NT2/D1 (cell line): ENCODE measurements around the gene CDC42BPG.

ENCODE experiments used
- DNase-seq: peaks from one replicate; pipeline ENCODE4 v3.0.0-alpha.2; 2011; ENCODE audit warnings: low read depth, low spot score
- H3K27me3 ChIP-seq: 2 replicates; pipeline ENCODE4 v1.6.0; 2011; ENCODE audit warnings: mild to moderate bottlenecking; ENCODE audit not compliant: insufficient read length, insufficient read depth
- H3K36me3 ChIP-seq: 2 replicates; pipeline ENCODE4 v1.6.1; 2011; ENCODE audit warnings: mild to moderate bottlenecking, low read length, mixed read lengths; ENCODE audit not compliant: insufficient read depth, insufficient read length
- H3K4me1 ChIP-seq: 2 replicates; pipeline ENCODE4 v1.5.1; 2011; ENCODE audit not compliant: insufficient read depth, insufficient read length
- H3K4me3 ChIP-seq: 2 replicates; pipeline ENCODE4 v1.5.1; 2011; ENCODE audit warnings: low read depth; ENCODE audit not compliant: insufficient read length
- H3K9ac ChIP-seq: 2 replicates; pipeline ENCODE4 v1.6.0; 2011; ENCODE audit warnings: low read depth; ENCODE audit not compliant: insufficient read length
- H3K9me3 ChIP-seq: 2 replicates; pipeline ENCODE4 v1.5.1; 2011; ENCODE audit warnings: mild to moderate bottlenecking, low read length; ENCODE audit not compliant: insufficient read depth
- SUZ12 ChIP-seq: IDR thresholded peaks from 2 replicates; pipeline ENCODE4 v1.6.1; 2011; ENCODE audit not compliant: insufficient read length, insufficient read depth; ENCODE audit errors: extremely low read depth
- YY1 ChIP-seq: IDR thresholded peaks from 2 replicates; pipeline ENCODE4 v1.6.1; 2011; ENCODE audit not compliant: insufficient read length, insufficient read depth
- ZNF274 ChIP-seq: IDR thresholded peaks from 2 replicates; pipeline ENCODE4 v1.6.1; 2011; ENCODE audit warnings: mild to moderate bottlenecking, low read depth, low read length

Gene CDC42BPG

GRCh38 chr11:64878494-64879243 is 34.2 kb upstream of the CDC42BPG start, which contains the start of gene EHD1:
Gene EHD1, minus strand, starts transcription at chr11:64878621. Its CDS starts 157 bp downstream, at chr11:64878464.
- Histone ChIP-seq H3K27me3 (peaks cover 4% of the 10 kb centered on the region), H3K9me3 (no peaks in the 10 kb centered on the region), H3K9ac (peak within 1 kb of the TSS; percentile 97), H3K4me3 (peak within 1 kb of the TSS; percentile 96), H3K4me1 (peaks cover 5% of the 10 kb centered on the region), H3K36me3 (peaks cover 24% of the 10 kb centered on the region)
- DNase-seq: peak; percentile 98
- TF ChIP-seq ZNF274 (no peak), SUZ12 (no peak), YY1 (no peak)

DNA sequence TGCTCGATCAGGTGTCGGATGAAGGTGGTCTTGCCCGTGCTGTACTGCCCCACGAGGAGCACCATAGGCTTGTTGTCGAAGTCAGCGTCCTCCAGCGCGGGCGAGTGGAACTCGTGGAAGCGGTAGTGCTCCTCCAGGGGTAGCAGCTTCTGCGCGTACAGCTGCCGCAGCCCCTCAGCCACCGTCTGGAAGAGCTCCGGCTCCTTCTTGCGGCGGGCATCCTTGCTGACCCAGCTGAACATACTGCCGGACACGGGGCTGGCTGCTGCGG is 33.7 kb upstream of the CDC42BPG start:
- DNase-seq: no peak
- Histone ChIP-seq H3K4me1 (peaks cover 5% of the 10 kb centered on the region), H3K9ac (peak overlapping the region; percentile 97), H3K9me3 (no peaks in the 10 kb centered on the region), H3K36me3 (peaks cover 28% of the 10 kb centered on the region), H3K27me3 (peaks cover 4% of the 10 kb centered on the region), H3K4me3 (peak overlapping the region; percentile 96)
- no peak for TF ChIP-seq ZNF274
- no peak for TF ChIP-seq SUZ12
- TF ChIP-seq YY1: no peak

DNA sequence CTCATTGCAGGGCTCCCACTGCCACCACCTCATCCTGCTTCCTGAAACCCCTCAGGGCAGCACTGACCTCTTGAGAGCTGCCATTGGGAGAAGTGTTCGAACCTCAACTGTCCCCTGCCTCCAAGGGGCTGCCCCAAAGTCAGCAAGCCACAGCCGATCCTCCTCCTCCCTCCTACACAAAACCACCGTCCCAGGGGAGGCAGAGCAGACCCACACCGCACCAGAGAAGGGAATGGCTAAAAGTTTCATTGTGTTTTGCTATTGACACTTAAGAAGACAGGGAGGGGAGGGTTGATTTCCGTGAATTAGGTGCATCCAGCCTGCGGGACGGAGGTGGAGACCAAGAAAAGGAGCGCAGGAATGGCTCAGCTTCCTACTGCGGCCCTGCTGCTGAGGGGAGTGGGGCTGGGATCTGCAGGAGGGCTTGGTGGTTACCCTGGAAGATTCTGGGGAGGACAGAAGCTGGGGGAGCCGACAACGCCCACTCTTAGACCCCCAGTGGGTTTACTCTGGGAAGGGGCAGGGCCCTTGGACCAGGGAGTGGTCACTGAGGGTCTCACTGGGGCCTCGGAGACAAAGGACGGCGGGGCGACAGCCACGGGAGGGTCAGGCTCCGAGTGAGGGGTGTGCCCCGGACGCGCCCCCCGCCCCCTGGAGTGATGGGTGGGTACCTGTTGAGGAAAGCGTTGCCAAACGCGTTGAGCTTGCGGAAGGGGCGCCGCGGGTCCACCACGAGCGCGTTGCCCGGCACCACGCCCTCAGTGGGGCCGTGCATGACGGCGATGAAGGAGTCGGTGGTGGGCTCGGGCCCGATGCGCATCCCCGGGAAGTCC is 33.2 kb upstream of the CDC42BPG start:
- no peak for DNase-seq
- H3K4me1 ChIP-seq: peaks cover 5% of the 10 kb centered on the region
- TF ChIP-seq ZNF274 (no peak), YY1 (no peak), SUZ12 (no peak)

DNA sequence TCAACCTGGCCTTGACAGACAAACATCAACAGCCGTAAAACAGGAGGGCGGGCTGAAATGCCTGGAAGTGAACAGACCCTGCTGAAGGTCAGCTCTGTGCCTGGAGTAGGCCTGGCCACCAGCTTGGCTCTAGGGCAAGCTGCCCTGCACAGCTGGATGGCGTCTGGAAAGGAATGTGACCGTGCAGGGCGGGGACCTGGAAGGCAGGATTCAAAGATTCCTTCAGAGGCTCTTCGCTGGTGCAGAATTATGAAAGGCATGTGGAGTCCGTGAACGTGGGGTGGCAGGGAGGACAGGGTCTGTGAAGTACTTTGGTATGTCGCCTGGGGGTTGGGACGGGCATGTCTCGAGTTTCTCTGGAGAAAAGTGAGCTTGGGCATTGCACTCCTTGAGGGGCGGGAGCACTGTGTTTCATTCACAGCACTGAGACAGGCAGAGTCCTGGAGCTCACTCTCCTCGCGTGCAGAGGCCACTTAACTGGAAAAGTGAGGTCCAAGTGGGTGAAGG is 32.4 kb upstream of the CDC42BPG start:
- TF ChIP-seq YY1: no peak
- TF ChIP-seq SUZ12: no peak
- no peak for TF ChIP-seq ZNF274
- Histone ChIP-seq H3K27me3 (peaks cover 4% of the 10 kb centered on the region), H3K9me3 (no peaks in the 10 kb centered on the region), H3K9ac (peak overlapping the region; percentile 97), H3K4me3 (peak overlapping the region; percentile 96), H3K36me3 (peaks cover 40% of the 10 kb centered on the region), H3K4me1 (peaks cover 5% of the 10 kb centered on the region)
- DNase-seq: no peak

More for the DNA sequence above, 33.2 kb upstream of the CDC42BPG start:
- Histone ChIP-seq H3K36me3 (peaks cover 34% of the 10 kb centered on the region), H3K9ac (peak overlapping the region; percentile 97), H3K4me3 (peak overlapping the region; percentile 96), H3K27me3 (peaks cover 4% of the 10 kb centered on the region), H3K9me3 (no peaks in the 10 kb centered on the region)

DNA sequence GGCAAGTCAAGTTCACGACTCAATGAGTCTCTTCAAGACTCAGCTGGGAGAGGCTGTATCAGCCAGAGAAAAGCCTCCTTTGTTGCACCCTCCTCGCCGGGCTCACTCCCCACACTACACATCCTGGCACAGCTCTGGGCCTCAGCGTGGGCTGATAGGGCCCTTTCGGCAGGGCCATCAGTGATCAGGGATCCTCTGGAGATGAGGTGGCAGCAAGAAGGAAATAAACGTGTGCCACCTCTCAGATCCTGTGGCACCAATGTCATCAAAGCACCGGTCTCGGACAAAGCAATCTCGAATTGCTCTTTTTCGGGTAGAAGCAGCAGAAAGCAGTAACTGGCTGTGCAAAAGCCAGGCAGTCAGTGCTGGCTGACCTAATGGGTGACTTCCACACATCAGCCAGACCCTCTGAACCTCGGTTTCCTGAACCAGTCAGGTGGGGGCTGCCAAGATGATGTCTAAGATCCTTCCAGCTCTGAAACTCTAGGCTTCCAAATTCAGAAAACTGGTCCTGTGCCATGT is 31.8 kb upstream of the CDC42BPG start:
- H3K9ac ChIP-seq: peak overlapping the region; percentile 18

DNA sequence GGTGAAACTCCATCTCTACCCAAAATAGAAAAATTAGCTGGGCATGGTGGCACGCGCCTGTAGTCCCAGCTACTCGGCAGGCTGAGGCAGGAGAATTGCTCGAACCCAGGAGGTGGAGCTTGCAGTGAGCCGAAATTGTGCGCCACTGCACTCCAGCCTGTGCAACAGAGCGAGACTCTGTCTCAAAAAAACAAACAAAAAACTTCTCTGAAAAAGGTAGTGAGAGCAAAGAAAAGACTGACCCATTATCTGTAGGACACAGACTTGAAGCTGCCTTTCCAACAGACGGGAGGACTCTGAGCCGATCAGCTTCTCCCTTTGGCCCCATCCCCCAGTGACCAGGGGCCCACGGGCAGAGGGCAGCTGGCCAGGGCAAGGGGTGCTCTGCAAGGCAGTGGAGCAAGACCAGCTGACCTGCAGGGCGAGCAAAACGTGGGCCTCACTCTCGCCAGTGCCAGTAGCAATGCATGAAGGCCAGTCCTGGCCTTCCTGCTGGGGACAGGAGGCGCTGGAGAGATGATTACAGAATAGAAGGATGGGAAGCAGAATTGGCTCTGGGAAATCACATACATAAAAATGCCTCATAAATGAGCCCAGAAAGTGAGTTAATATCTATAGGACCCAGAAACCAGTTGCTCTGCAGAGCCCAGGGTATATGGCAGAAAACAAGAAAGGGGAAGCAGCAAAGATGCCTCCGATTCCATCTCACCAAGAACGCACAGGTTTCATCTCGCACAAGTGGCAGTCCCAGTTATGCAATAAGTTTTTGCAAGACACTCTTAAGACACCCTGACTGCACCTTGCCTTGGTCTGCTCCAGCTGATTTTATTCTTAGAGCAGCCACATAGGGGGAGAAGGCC is 31.1 kb upstream of the CDC42BPG start:
- no peak for DNase-seq
- Histone ChIP-seq H3K9ac (no peak overlapping the region), H3K4me1 (peaks cover 7% of the 10 kb centered on the region), H3K9me3 (no peaks in the 10 kb centered on the region), H3K36me3 (peaks cover 53% of the 10 kb centered on the region), H3K27me3 (peaks cover 4% of the 10 kb centered on the region), H3K4me3 (no peak overlapping the region)
- no peak for TF ChIP-seq ZNF274
- TF ChIP-seq YY1: no peak
- no peak for TF ChIP-seq SUZ12

More for the DNA sequence above, 31.8 kb upstream of the CDC42BPG start:
- Histone ChIP-seq H3K4me1 (peaks cover 5% of the 10 kb centered on the region), H3K27me3 (peaks cover 4% of the 10 kb centered on the region), H3K9me3 (no peaks in the 10 kb centered on the region), H3K4me3 (no peak overlapping the region), H3K36me3 (peaks cover 46% of the 10 kb centered on the region)
- no peak for TF ChIP-seq YY1
- no peak for TF ChIP-seq SUZ12
- TF ChIP-seq ZNF274: no peak
- no peak for DNase-seq
